ENCODE measurements around the gene GAPT. TPM values are rescaled to one million over a fixed set of nuclear protein-coding genes. Genes with fewer than 3 reads are reported as not detected.
A peak's percentile ranks its signal among the peaks of the same experiment; 100 is the strongest.

The GAPT gene
- polyA plus RNA-seq, 1 of the 3 experiments (the other 2 are of a cell fraction), result not detected

DNA sequence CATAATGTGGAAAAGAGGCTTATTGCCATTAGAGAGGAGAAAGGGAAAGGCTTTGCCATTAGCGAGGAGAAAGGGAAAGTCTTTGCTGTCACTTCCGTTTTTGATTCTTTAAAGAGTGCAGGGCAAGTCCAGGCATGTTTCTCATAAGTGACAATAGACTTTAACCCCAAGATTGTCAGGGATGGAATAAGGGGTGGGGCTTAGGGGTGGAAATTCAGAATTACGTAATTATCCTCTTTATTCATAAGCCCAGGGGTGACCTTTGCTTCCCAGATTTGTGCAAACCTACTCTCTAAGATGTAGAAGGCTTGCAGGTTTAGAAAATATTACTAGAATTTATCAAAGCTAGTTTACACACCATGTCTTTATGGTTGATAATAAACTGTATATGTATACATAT is 29.1 kb upstream of the GAPT start:
- Histone ChIP-seq H3K79me2 (ENCODE audit: insufficient read depth) (peaks cover 27% of the 10 kb centered on the region), H3K27ac (ENCODE audit: low read depth in 2 of 2, low read length in 1 of 2) (peak overlapping the region; percentile 43 to 67), H3F3A (replicated peaks; ENCODE audit: insufficient read depth) (peaks cover 8% of the 10 kb centered on the region), H3K4me3 (ENCODE audit: low read depth in 2 of 2, low read length in 1 of 2) (no peak overlapping the region), H4K20me1 (ENCODE audit: insufficient read depth) (peaks cover 26% of the 10 kb centered on the region), H3K9ac (0 out of 2 replicates have a peak overlapping the region, but pooled peaks have one; percentile 1), H3K4me1 (ENCODE audit: control insufficient read depth in 1 of 2, insufficient read depth in 2 of 2, low read depth in 1 of 2, low read length in 1 of 2) (peaks cover 0 to 7% of the 10 kb centered on the region in 2 experiments; a peak in 2 of 4 replicates), H3K4me2 (no peak overlapping the region), H3K36me3 (replicated peaks in 1 of 2; ENCODE audit: control insufficient read depth in 1 of 2, insufficient read depth in 2 of 2, low read length in 1 of 2) (peaks cover 16 to 17% of the 10 kb centered on the region in 2 experiments), H3K9me2 (no peaks in the 10 kb centered on the region), H3K9me3 (no peaks in the 10 kb centered on the region), H3K27me3 (ENCODE audit: insufficient read depth) (no peaks in the 10 kb centered on the region), H2AFZ (ENCODE audit: low read depth) (peak overlapping the region; percentile 68)
- ChIA-PET POLR2A (no interaction called here), CTCF (interaction anchor here (0.6 to 6.1 kb wide), 20 partner anchors 9 to 1175 kb away, joined by 3 to 206 read pairs (median 6); no protein-coding TSS in a partner anchor)
- TF ChIP-seq, protein P1, sequence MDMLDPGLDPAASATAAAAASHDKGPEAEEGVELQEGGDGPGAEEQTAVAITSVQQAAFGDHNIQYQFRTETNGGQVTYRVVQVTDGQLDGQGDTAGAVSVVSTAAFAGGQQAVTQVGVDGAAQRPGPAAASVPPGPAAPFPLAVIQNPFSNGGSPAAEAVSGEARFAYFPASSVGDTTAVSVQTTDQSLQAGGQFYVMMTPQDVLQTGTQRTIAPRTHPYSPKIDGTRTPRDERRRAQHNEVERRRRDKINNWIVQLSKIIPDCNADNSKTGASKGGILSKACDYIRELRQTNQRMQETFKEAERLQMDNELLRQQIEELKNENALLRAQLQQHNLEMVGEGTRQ (IDR thresholded peaks at IDR 0.05; ENCODE audit: borderline replicate concordance, low read depth, low read length), result no peak
- TF ChIP-seq YY1 (IDR thresholded peaks at IDR 0.05; ENCODE audit: low read depth) (no peak), EZH2phosphoT487 (IDR thresholded peaks at IDR 0.05; ENCODE audit: borderline replicate concordance, low read depth) (no peak), CHD2 (IDR thresholded peaks at IDR 0.05; ENCODE audit: low read length, partially characterized antibody) (no peak), POLR2AphosphoS5 (IDR thresholded peaks at IDR 0.05; ENCODE audit: low read depth, low read length) (no peak), RFX5 (IDR thresholded peaks at IDR 0.05; ENCODE audit: low read length) (no peak), RXRA (IDR thresholded peaks at IDR 0.05; ENCODE audit: borderline replicate concordance, low read depth) (no peak), TAF1 (IDR thresholded peaks at IDR 0.05; ENCODE audit: borderline replicate concordance, low read depth, low read length) (no peak), EP300 (IDR thresholded peaks at IDR 0.05; ENCODE audit: borderline replicate concordance in 1 of 2, low read depth in 1 of 2, low read length in 1 of 2) (no peak)
- TF ChIP-seq, protein P2, sequence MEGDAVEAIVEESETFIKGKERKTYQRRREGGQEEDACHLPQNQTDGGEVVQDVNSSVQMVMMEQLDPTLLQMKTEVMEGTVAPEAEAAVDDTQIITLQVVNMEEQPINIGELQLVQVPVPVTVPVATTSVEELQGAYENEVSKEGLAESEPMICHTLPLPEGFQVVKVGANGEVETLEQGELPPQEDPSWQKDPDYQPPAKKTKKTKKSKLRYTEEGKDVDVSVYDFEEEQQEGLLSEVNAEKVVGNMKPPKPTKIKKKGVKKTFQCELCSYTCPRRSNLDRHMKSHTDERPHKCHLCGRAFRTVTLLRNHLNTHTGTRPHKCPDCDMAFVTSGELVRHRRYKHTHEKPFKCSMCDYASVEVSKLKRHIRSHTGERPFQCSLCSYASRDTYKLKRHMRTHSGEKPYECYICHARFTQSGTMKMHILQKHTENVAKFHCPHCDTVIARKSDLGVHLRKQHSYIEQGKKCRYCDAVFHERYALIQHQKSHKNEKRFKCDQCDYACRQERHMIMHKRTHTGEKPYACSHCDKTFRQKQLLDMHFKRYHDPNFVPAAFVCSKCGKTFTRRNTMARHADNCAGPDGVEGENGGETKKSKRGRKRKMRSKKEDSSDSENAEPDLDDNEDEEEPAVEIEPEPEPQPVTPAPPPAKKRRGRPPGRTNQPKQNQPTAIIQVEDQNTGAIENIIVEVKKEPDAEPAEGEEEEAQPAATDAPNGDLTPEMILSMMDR (IDR thresholded peaks at IDR 0.05), result no peak
- DNase-seq, result peak; percentile 2
- 68% methylated on average over 3 of the region's 3 CpGs for WGBS (ENCODE audit: low lambda C conversion rate)

DNA sequence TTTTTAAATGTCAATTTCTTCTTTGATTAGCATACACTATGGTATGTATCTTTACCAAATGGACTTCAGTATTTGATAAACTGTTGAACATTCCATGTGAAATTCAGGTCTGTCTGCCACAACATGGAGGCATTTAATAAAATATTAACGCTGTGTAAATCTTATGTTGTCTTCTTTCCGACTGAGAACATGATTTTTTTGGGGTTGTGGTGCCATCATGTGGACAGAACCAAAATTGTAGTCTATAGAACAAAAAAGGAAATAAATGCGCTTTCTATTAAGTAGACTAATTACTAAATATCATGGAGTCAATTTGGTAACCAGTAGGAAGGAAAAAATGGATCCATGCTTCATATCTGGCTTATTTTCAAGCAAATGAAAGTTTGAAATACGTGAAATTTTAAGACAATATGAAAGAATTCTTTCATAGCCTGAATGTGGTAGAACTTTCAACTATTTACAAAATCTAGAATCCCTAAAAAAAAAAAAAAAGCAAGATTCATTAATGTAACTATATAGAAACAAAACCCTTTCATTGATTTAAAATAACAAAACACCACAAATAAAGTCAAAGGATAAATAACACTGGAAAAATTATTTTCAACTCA is 28.5 kb upstream of the GAPT start:
- peaks cover 20% of the 10 kb centered on the region for H4K20me1 ChIP-seq (ENCODE audit: insufficient read depth)
- ChIA-PET POLR2A (no interaction called here), CTCF (interaction anchor here (0.5 to 6.1 kb wide), 13 partner anchors 9 to 1164 kb away, joined by 3 to 206 read pairs (median 5); no protein-coding TSS in a partner anchor)
- peaks cover 11% of the 10 kb centered on the region in 2 experiments for H3K36me3 ChIP-seq (replicated peaks in 1 of 2; ENCODE audit: control insufficient read depth in 1 of 2, insufficient read depth in 2 of 2, low read length in 1 of 2)
- peak overlapping the region; percentile 43 to 67; a peak in 3 of 4 replicates for H3K27ac ChIP-seq (ENCODE audit: low read depth in 2 of 2, low read length in 1 of 2)
- H3K4me1 ChIP-seq (ENCODE audit: control insufficient read depth in 1 of 2, insufficient read depth in 2 of 2, low read depth in 1 of 2, low read length in 1 of 2), result peaks cover 0 to 7% of the 10 kb centered on the region in 2 experiments; a peak in 2 of 4 replicates
- WGBS (ENCODE audit: low lambda C conversion rate), result 5% methylated on average over 4 of the region's 4 CpGs
- H3K9me2 ChIP-seq, result no peaks in the 10 kb centered on the region
- H3K27me3 ChIP-seq (ENCODE audit: insufficient read depth), result no peaks in the 10 kb centered on the region
- H3K9me3 ChIP-seq, result no peaks in the 10 kb centered on the region
- H3K9ac ChIP-seq, result 0 out of 2 replicates have a peak overlapping the region, but pooled peaks have one; percentile 1
- no peak overlapping the region for H3K4me3 ChIP-seq (ENCODE audit: low read depth in 2 of 2, low read length in 1 of 2)
- peak; percentile 30 for DNase-seq
- H3K4me2 ChIP-seq, result no peak overlapping the region
- H3F3A ChIP-seq (replicated peaks; ENCODE audit: insufficient read depth), result peaks cover 8% of the 10 kb centered on the region
- H3K79me2 ChIP-seq (ENCODE audit: insufficient read depth), result peaks cover 21% of the 10 kb centered on the region
- H2AFZ ChIP-seq (ENCODE audit: low read depth), result peak overlapping the region; percentile 68
- TF ChIP-seq GATA2 (CRISPR knock-in tag; IDR thresholded peaks at IDR 0.05) (no peak), RAD21 (IDR thresholded peaks at IDR 0.05; ENCODE audit: low read length) (peak; percentile 92), MXI1 (IDR thresholded peaks at IDR 0.05; ENCODE audit: low read depth, low read length) (no peak), JUND (IDR thresholded peaks at IDR 0.05) (no peak), NFIC (IDR thresholded peaks at IDR 0.05; ENCODE audit: borderline replicate concordance) (no peak), FOSL2 (IDR thresholded peaks at IDR 0.05; ENCODE audit: borderline replicate concordance, low read depth) (no peak), RFX5 (IDR thresholded peaks at IDR 0.05; ENCODE audit: low read length) (no peak), MEF2A (IDR thresholded peaks at IDR 0.05; ENCODE audit: borderline replicate concordance, low read depth) (no peak), TAF1 (IDR thresholded peaks at IDR 0.05; ENCODE audit: borderline replicate concordance, low read depth, low read length) (no peak), NRF1 (IDR thresholded peaks at IDR 0.05; ENCODE audit: low read depth, low read length) (no peak), POLR2AphosphoS5 (IDR thresholded peaks at IDR 0.05; ENCODE audit: low read depth, low read length) (no peak), RCOR1 (IDR thresholded peaks at IDR 0.05; ENCODE audit: low read length) (no peak)
- TF ChIP-seq, protein P3, sequence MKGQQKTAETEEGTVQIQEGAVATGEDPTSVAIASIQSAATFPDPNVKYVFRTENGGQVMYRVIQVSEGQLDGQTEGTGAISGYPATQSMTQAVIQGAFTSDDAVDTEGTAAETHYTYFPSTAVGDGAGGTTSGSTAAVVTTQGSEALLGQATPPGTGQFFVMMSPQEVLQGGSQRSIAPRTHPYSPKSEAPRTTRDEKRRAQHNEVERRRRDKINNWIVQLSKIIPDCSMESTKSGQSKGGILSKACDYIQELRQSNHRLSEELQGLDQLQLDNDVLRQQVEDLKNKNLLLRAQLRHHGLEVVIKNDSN (IDR thresholded peaks at IDR 0.05; ENCODE audit: borderline replicate concordance, low read depth), result no peak
- TF ChIP-seq, protein P4, sequence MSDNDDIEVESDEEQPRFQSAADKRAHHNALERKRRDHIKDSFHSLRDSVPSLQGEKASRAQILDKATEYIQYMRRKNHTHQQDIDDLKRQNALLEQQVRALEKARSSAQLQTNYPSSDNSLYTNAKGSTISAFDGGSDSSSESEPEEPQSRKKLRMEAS (IDR thresholded peaks at IDR 0.05; ENCODE audit: low read depth), result no peak
- TF ChIP-seq, protein P5, sequence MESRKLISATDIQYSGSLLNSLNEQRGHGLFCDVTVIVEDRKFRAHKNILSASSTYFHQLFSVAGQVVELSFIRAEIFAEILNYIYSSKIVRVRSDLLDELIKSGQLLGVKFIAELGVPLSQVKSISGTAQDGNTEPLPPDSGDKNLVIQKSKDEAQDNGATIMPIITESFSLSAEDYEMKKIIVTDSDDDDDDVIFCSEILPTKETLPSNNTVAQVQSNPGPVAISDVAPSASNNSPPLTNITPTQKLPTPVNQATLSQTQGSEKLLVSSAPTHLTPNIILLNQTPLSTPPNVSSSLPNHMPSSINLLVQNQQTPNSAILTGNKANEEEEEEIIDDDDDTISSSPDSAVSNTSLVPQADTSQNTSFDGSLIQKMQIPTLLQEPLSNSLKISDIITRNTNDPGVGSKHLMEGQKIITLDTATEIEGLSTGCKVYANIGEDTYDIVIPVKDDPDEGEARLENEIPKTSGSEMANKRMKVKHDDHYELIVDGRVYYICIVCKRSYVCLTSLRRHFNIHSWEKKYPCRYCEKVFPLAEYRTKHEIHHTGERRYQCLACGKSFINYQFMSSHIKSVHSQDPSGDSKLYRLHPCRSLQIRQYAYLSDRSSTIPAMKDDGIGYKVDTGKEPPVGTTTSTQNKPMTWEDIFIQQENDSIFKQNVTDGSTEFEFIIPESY (IDR thresholded peaks at IDR 0.05; ENCODE audit: borderline replicate concordance, low read depth), result no peak

Data from SK-N-SH (cell line).